Panc1 (cell line): ENCODE data around the gene SCAF11. TPM values are rescaled to one million over a fixed set of nuclear protein-coding genes. Genes with fewer than 3 reads are reported as not detected.
"Not testable (repeated sequence)": the region's sequence is repeated elsewhere in the genome, so short reads cannot be mapped to it uniquely, and the experiment has no call there.

ENCODE experiments used
- ATAC-seq: fragments of 200-7000 bp; cut with Tn5 transposase; 2 replicates; pipeline ENCODE4 v1.9.1; 2020; ENCODE audit warnings: mild to moderate bottlenecking, moderate library complexity
- BruUV-seq: library from RNA; stranded (reverse); fragments of 400-500 nt; replicated peaks from 2 replicates; lab custom pipeline; 2021; lab: Mats Ljungman, UMichigan
- CTCF ChIA-PET: fragments of 300-600 bp; sonication (Branson Sonifier 250); formaldehyde crosslinking; loops from one replicate; lab custom pipeline; 2022; ENCODE audit warnings: antibody characterized with exemption; lab: Charles Lee
- POLR2A ChIA-PET: fragments of 300-600 bp; sonication (Branson Sonifier 250); formaldehyde crosslinking; loops from one replicate; lab custom pipeline; 2022; ENCODE audit warnings: antibody characterized with exemption; lab: Charles Lee
- DNase-seq: peaks from one replicate; pipeline ENCODE4 v3.0.0-alpha.2; 2010; ENCODE audit warnings: low read depth, low spot score
- H3K27ac ChIP-seq: 2 replicates; pipeline ENCODE4 v1.5.1; 2011; ENCODE audit warnings: mild to moderate bottlenecking, low read length, inconsistent platforms
- H3K27me3 ChIP-seq: fragments of 200-500 bp; sonication (Bioruptor generic); 2 replicates; pipeline ENCODE4 v1.6.0; 2014; ENCODE audit warnings: low read length, inconsistent platforms; ENCODE audit not compliant: control insufficient read depth, insufficient read depth
- H3K36me3 ChIP-seq: fragments of 200-500 bp; sonication (Bioruptor generic); 2 replicates; pipeline ENCODE4 v1.5.1; 2014; ENCODE audit warnings: inconsistent platforms, mild to moderate bottlenecking, low read length, moderate library complexity; ENCODE audit not compliant: control insufficient read depth, insufficient read depth
- H3K4me1 ChIP-seq: 2 replicates; pipeline ENCODE4 v1.5.1; 2011; ENCODE audit warnings: inconsistent platforms, mild to moderate bottlenecking, low read length, moderate library complexity; ENCODE audit not compliant: control insufficient read depth, insufficient read depth
- H3K4me3 ChIP-seq, 2 experiments: 2 replicates each; pipeline ENCODE4 v1.5.1; 2011 to 2012; ENCODE audit warnings: low read depth in 2 of 2, low read length in 2 of 2, mild to moderate bottlenecking in 2 of 2, inconsistent platforms in 1 of 2, moderate library complexity in 1 of 2
- H3K9me3 ChIP-seq: fragments of 200-500 bp; sonication (Bioruptor generic); 2 replicates; pipeline ENCODE4 v1.5.1; 2014; ENCODE audit warnings: low read depth, mild to moderate bottlenecking, inconsistent platforms, low read length, moderate library complexity; ENCODE audit not compliant: control insufficient read depth, insufficient read depth
- POLR2AphosphoS5 ChIP-seq: IDR thresholded peaks from 2 replicates; pipeline ENCODE4 v1.6.1; 2012; ENCODE audit warnings: mild to moderate bottlenecking, low read depth, low read length, moderate library complexity
- SIN3A ChIP-seq: IDR thresholded peaks from 2 replicates; pipeline ENCODE4 v1.6.1; 2012; ENCODE audit warnings: low read depth, mild to moderate bottlenecking, low read length, moderate library complexity, borderline replicate concordance; ENCODE audit not compliant: insufficient read depth
- TCF7L2 ChIP-seq: IDR thresholded peaks from 2 replicates; pipeline ENCODE4 v1.6.1; 2011; ENCODE audit warnings: mild to moderate bottlenecking, low read depth, low read length, inconsistent platforms
- in situ Hi-C: cut with HindIII; loops from 2 replicates; pipeline ENCODE4 v1.10.0; 2016; ENCODE audit warnings: low sequenced_read_pairs, low pct_unique_long_range_greater_than_20kb
- intact Hi-C: fragments of 100-400 bp; cut with micrococcal nuclease; formaldehyde crosslinking; loops from one replicate; pipeline ENCODE4 v1.10.0; 2022; ENCODE audit not compliant: unreplicated experiment
- total RNA-seq: library from RNA; stranded (reverse); gene quantifications from one replicate; pipeline ENCODE4 v1.2.1, GENCODE V29; 2021; ENCODE audit not compliant: unreplicated experiment
- TF ChIP-seq, protein P1 (sequence below): fragments of 450-650 bp; IDR thresholded peaks from 2 replicates; pipeline ENCODE4 v1.5.1; 2017; ENCODE audit warnings: mild to moderate bottlenecking
- TF ChIP-seq, protein P2 (sequence below), 2 experiments: IDR thresholded peaks; 2 replicates each; pipeline ENCODE4 v1.6.1; 2011 to 2012; ENCODE audit warnings: low read depth in 2 of 2, control low read depth in 1 of 2, low read length in 1 of 2, mild to moderate bottlenecking in 1 of 2, moderate library complexity in 1 of 2; ENCODE audit not compliant: insufficient read depth in 1 of 2

Gene SCAF11
- total RNA-seq, 1 experiment from 2014 or later: 98.3 TPM

DNA sequence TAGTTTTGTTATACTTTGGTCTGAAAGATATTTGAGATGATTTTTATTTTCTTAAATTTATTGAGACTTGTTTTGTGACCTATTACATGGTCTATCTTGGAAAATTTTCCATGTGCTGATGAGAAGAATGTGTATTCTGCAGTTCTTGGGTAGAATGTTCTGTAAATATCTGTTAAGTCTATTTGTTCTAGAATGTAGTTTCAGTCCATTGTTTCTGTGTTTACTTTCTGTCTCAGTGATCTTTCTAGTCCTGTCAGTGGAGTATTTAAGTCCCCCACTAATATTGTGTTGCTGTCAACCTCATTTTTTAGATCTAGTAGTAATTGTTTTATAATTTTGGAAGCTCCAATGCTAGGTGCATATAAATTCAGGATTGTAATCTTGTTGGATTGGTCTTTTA is 30.4 kb upstream of the SCAF11 start:
- no peaks in the 10 kb centered on the region for H3K27me3 ChIP-seq
- no peak for ATAC-seq
- ChIA-PET POLR2A (no interaction called here), CTCF (no interaction called here)
- no peaks in the 10 kb centered on the region for H3K36me3 ChIP-seq
- intact Hi-C loops (no loop called here), in situ Hi-C loops (no loop called here)
- BruUV-seq: no TSS peak
- no peak overlapping the region for H3K27ac ChIP-seq
- no peak for DNase-seq
- no peaks in the 10 kb centered on the region for H3K9me3 ChIP-seq
- no peak overlapping the region for H3K4me3 ChIP-seq
- H3K4me1 ChIP-seq: no peaks in the 10 kb centered on the region
- TF ChIP-seq, protein P1, sequence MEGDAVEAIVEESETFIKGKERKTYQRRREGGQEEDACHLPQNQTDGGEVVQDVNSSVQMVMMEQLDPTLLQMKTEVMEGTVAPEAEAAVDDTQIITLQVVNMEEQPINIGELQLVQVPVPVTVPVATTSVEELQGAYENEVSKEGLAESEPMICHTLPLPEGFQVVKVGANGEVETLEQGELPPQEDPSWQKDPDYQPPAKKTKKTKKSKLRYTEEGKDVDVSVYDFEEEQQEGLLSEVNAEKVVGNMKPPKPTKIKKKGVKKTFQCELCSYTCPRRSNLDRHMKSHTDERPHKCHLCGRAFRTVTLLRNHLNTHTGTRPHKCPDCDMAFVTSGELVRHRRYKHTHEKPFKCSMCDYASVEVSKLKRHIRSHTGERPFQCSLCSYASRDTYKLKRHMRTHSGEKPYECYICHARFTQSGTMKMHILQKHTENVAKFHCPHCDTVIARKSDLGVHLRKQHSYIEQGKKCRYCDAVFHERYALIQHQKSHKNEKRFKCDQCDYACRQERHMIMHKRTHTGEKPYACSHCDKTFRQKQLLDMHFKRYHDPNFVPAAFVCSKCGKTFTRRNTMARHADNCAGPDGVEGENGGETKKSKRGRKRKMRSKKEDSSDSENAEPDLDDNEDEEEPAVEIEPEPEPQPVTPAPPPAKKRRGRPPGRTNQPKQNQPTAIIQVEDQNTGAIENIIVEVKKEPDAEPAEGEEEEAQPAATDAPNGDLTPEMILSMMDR: no peak
- TF ChIP-seq TCF7L2: no peak

DNA sequence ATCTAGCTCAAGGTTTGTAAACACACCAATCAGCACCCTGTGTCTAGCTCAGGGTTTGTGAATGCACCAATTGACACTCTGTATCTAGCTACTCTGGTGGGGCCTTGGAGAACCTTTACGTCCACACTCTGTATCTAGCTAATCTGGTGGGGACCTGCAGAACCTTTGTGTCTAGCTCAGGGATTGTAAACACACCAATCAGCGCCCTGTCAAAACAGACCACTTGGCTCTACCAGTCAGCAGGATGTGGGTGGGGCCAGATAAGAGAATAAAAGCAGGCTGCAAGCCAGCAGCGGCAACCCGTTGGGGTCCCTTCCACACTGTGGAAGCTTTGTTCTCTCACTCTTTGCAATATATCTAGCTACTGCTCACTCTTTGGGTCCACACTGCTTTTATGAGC is 28.3 kb upstream of the SCAF11 start:
- ATAC-seq, H3K4me3 ChIP-seq, in situ Hi-C loops, BruUV-seq, H3K27ac ChIP-seq, CTCF ChIA-PET, H3K27me3 ChIP-seq, POLR2A ChIA-PET, intact Hi-C loops, H3K9me3 ChIP-seq, H3K36me3 ChIP-seq, DNase-seq, H3K4me1 ChIP-seq: not testable (repeated sequence)

DNA sequence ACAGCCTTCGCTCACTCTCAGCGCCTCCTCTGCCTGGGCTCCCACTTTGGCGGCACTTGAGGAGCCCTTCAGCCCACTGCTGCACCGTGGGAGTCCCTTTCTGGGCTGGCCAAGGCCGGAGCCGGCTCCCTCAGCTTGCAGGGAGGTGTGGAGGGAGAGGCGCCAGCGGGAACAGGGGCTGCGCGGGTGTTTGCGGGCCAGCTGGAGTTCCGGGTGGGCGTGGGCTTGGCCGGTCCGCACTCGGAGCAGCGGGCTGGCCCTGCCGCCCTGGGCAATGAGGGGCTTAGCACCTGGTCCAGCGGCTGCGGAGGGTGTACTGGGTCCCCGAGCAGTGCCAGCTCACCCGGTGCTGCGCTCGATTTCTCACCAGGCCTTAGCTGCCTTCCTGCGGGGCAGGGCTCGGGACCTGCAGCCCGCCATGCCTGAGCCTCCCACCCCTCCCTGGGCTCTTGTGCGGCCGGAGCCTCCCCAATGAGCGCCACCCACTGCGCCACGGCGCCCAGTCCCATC is 27.5 kb upstream of the SCAF11 start:
- H3K4me1 ChIP-seq, H3K27ac ChIP-seq, DNase-seq, CTCF ChIA-PET, POLR2A ChIA-PET, ATAC-seq, H3K27me3 ChIP-seq, H3K4me3 ChIP-seq, H3K9me3 ChIP-seq, BruUV-seq, intact Hi-C loops, H3K36me3 ChIP-seq, in situ Hi-C loops: not testable (repeated sequence)

DNA sequence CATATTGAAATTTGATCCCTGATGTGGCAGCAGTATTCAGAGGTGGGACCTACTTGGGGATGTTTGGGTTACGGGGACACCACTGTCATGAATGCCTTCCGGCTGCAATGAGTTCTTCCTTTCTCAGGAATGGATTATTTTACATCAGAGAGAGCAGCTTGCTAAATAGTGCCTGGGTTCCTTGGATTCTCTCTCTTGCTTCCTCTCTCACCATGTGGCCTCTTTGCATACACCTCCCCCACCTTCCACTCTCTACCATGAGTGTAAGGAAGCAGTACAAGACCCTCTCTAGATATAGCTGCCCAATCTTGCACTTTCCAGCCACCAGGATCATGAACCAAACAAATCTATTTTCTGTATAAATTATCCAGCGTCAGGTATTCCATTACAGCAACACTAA is 15.4 kb upstream of the SCAF11 start:
- ATAC-seq: no peak
- no peaks in the 10 kb centered on the region for H3K27me3 ChIP-seq
- in situ Hi-C loops (no loop called here), intact Hi-C loops (no loop called here)
- H3K36me3 ChIP-seq: no peaks in the 10 kb centered on the region
- ChIA-PET CTCF (no interaction called here), POLR2A (no interaction called here)
- H3K9me3 ChIP-seq: no peaks in the 10 kb centered on the region
- no TSS peak for BruUV-seq
- DNase-seq: no peak
- H3K4me1 ChIP-seq: no peaks in the 10 kb centered on the region
- H3K27ac ChIP-seq: no peak overlapping the region
- no peak overlapping the region for H3K4me3 ChIP-seq
- TF ChIP-seq, protein P2, sequence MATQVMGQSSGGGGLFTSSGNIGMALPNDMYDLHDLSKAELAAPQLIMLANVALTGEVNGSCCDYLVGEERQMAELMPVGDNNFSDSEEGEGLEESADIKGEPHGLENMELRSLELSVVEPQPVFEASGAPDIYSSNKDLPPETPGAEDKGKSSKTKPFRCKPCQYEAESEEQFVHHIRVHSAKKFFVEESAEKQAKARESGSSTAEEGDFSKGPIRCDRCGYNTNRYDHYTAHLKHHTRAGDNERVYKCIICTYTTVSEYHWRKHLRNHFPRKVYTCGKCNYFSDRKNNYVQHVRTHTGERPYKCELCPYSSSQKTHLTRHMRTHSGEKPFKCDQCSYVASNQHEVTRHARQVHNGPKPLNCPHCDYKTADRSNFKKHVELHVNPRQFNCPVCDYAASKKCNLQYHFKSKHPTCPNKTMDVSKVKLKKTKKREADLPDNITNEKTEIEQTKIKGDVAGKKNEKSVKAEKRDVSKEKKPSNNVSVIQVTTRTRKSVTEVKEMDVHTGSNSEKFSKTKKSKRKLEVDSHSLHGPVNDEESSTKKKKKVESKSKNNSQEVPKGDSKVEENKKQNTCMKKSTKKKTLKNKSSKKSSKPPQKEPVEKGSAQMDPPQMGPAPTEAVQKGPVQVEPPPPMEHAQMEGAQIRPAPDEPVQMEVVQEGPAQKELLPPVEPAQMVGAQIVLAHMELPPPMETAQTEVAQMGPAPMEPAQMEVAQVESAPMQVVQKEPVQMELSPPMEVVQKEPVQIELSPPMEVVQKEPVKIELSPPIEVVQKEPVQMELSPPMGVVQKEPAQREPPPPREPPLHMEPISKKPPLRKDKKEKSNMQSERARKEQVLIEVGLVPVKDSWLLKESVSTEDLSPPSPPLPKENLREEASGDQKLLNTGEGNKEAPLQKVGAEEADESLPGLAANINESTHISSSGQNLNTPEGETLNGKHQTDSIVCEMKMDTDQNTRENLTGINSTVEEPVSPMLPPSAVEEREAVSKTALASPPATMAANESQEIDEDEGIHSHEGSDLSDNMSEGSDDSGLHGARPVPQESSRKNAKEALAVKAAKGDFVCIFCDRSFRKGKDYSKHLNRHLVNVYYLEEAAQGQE (IDR thresholded peaks at IDR 0.05; ENCODE audit: insufficient read depth in 1 of 2, low read depth in 2 of 2, low read length in 1 of 2): no peak
- TF ChIP-seq POLR2AphosphoS5: no peak
- TF ChIP-seq, protein P1: no peak
- TF ChIP-seq SIN3A: no peak
- TF ChIP-seq TCF7L2: no peak
